B cell (primary cell): ENCODE measurements around the gene TP53BP2. TPM values are rescaled to one million over a fixed set of nuclear protein-coding genes. Genes with fewer than 3 reads are reported as not detected.

Experiments used
- ATAC-seq: fragments of 200-7000 bp; cut with Tn5 transposase; one replicate; pipeline ENCODE4 v1.10.0; 2021; ENCODE audit warnings: low read depth, mild to moderate bottlenecking, moderate number of reproducible peaks, moderate library complexity
- CTCF ChIA-PET: fragments of 350-600 bp; sonication (Branson Sonifier 250); formaldehyde crosslinking; loops from one replicate; lab custom pipeline; 2021; ENCODE audit warnings: antibody characterized with exemption, inconsistent platforms; lab: Charles Lee
- POLR2A ChIA-PET: fragments of 350-600 bp; sonication (Branson Sonifier 250); formaldehyde crosslinking; loops from one replicate; lab custom pipeline; 2021; ENCODE audit warnings: antibody characterized with exemption; lab: Charles Lee
- DNase-seq: peaks from one replicate; pipeline ENCODE4 v3.0.0; 2013
- H2AFZ ChIP-seq: 2 replicates; pipeline ENCODE4 v1.6.1; 2012; ENCODE audit warnings: mild to moderate bottlenecking, low read depth, low read length; ENCODE audit not compliant: insufficient read depth, poor library complexity, severe bottlenecking
- H3K27ac ChIP-seq, 2 donors: 1 replicate in 1 of 2; 2 replicates in 1 of 2; pipeline ENCODE4 v1.5.1; 2012 to 2013; ENCODE audit warnings: low read length in 2 of 2, mild to moderate bottlenecking in 2 of 2, moderate library complexity in 1 of 2
- H3K27me3 ChIP-seq, 4 experiments: fragments of 200-600 bp in 1 of 4; sonication (generic) in 1 of 4; replicated peaks in 1 of 4; 1 replicate in 2 of 4; 2 replicates in 2 of 4; pipeline versions ENCODE4 v1.6.1 to v1.7.0; 2013 to 2016; ENCODE audit warnings: low read length in 3 of 4, mild to moderate bottlenecking in 2 of 4, mixed read lengths in 1 of 4, moderate library complexity in 1 of 4; ENCODE audit not compliant: insufficient read depth in 4 of 4, control insufficient read depth in 3 of 4; ENCODE audit errors: control extremely low read depth in 1 of 4
- H3K36me3 ChIP-seq, 2 experiments: replicated peaks in 1 of 2; 1 replicate in 1 of 2; 2 replicates in 1 of 2; pipeline versions ENCODE4 v1.6.1 to v1.7.1; 2013; ENCODE audit warnings: low read length in 1 of 2; ENCODE audit not compliant: insufficient read depth in 2 of 2, control insufficient read depth in 1 of 2; ENCODE audit errors: control extremely low read depth in 1 of 2, extremely low read depth in 1 of 2
- H3K4me1 ChIP-seq, 2 donors: fragments of 200-600 bp in 1 of 2; sonication (generic) in 1 of 2; 1 replicate in 1 of 2; 2 replicates in 1 of 2; pipeline versions ENCODE4 v1.5.1 to v1.6.1; 2013 to 2017; ENCODE audit warnings: low read length in 2 of 2; ENCODE audit not compliant: control insufficient read depth in 2 of 2, insufficient read depth in 2 of 2
- H3K4me2 ChIP-seq: replicated peaks from 2 replicates; pipeline ENCODE3; 2012; ENCODE audit warnings: mild to moderate bottlenecking, low read depth, low read length; ENCODE audit not compliant: poor library complexity, severe bottlenecking
- H3K4me3 ChIP-seq, 5 experiments: fragments of 200-600 bp in 1 of 5; sonication (generic) in 1 of 5; 1 replicate in 3 of 5; 2 replicates in 2 of 5; pipeline versions ENCODE4 v1.5.1 to v1.7.0; 2011 to 2016; ENCODE audit warnings: low read length in 4 of 5, mild to moderate bottlenecking in 4 of 5, low read depth in 2 of 5, control low read depth in 1 of 5, moderate library complexity in 1 of 5; ENCODE audit not compliant: insufficient read depth in 1 of 5; ENCODE audit errors: control extremely low read depth in 1 of 5, extremely low read depth in 1 of 5
- H3K79me2 ChIP-seq: fragments of 200-600 bp; sonication (generic); one replicate; pipeline ENCODE4 v1.6.0; 2016; ENCODE audit warnings: low read length; ENCODE audit not compliant: control insufficient read depth, insufficient read depth
- H3K9ac ChIP-seq: fragments of 200-600 bp; sonication (generic); 2 replicates; pipeline ENCODE4 v1.6.1; 2017; ENCODE audit warnings: mild to moderate bottlenecking, low read length, moderate library complexity
- H3K9me3 ChIP-seq, 3 donors: one replicate each; pipeline versions ENCODE4 v1.6.1 to v1.7.1; 2013; ENCODE audit warnings: low read length in 2 of 3; ENCODE audit not compliant: control insufficient read depth in 2 of 3, insufficient read depth in 1 of 3; ENCODE audit errors: control extremely low read depth in 1 of 3
- H4K20me1 ChIP-seq: 2 replicates; pipeline ENCODE4 v1.6.0; 2012; ENCODE audit warnings: mild to moderate bottlenecking, low read length; ENCODE audit not compliant: insufficient read depth, control insufficient read depth, poor library complexity, severe bottlenecking
- H3K27ac Mint-ChIP-seq: one replicate; pipeline ENCODE4 v1.8.0; 2021; ENCODE audit warnings: mixed read lengths
- H3K27me3 Mint-ChIP-seq: one replicate; pipeline ENCODE4 v1.8.0; 2021; ENCODE audit warnings: mixed read lengths
- H3K4me1 Mint-ChIP-seq: one replicate; pipeline ENCODE4 v1.8.0; 2021; ENCODE audit warnings: mixed read lengths
- H3K4me3 Mint-ChIP-seq: one replicate; pipeline ENCODE4 v1.8.0; 2021; ENCODE audit warnings: mixed read lengths
- H3K9me3 Mint-ChIP-seq: one replicate; pipeline ENCODE4 v1.8.0; 2022; ENCODE audit warnings: mixed read lengths; ENCODE audit not compliant: insufficient read depth
- EZH2 ChIP-seq: IDR thresholded peaks from 2 replicates; pipeline ENCODE4 v1.6.1; 2012; ENCODE audit warnings: borderline replicate concordance, low read depth, mild to moderate bottlenecking, moderate library complexity, low read length; ENCODE audit not compliant: insufficient read depth, poor library complexity, severe bottlenecking
- WGBS: methylation state at CpG from one replicate; pipeline ENCODE4 v1.1.5; 2013; ENCODE audit warnings: missing lambda C conversion rate; ENCODE audit not compliant: insufficient coverage; 5-methylcytosine and 5-hydroxymethylcytosine counted together
- intact Hi-C: fragments of 100-400 bp; cut with micrococcal nuclease; formaldehyde crosslinking; loops from one replicate; pipeline ENCODE4 v1.10.0; 2022
- polyA plus RNA-seq: library from polyadenylated mRNA; depleted of rRNA; stranded (reverse); fragments of >200 nt; gene quantifications from 2 replicates; pipeline ENCODE4 v1.2.3, GENCODE V29; 2012
- total RNA-seq, 2 donors: library from RNA; stranded (reverse); fragments of 120-200 nt in 1 of 2; gene quantifications; 1 replicate in 1 of 2; 2 replicates in 1 of 2; pipeline versions ENCODE4 v1.2.3 to v1.2.4, GENCODE V29; 2013 to 2022
- TF ChIP-seq, protein P1 (sequence below): fragments of 200-600 bp; IDR thresholded peaks from one replicate; pipeline ENCODE4 v1.8.0; 2022; ENCODE audit warnings: antibody characterized with exemption, mild to moderate bottlenecking

TP53BP2 gene
- total and polyA plus RNA-seq, 2 donors (not counting 1 experiment from before 2014, with no cell fraction given), result 10.8 to 40.0 TPM

DNA sequence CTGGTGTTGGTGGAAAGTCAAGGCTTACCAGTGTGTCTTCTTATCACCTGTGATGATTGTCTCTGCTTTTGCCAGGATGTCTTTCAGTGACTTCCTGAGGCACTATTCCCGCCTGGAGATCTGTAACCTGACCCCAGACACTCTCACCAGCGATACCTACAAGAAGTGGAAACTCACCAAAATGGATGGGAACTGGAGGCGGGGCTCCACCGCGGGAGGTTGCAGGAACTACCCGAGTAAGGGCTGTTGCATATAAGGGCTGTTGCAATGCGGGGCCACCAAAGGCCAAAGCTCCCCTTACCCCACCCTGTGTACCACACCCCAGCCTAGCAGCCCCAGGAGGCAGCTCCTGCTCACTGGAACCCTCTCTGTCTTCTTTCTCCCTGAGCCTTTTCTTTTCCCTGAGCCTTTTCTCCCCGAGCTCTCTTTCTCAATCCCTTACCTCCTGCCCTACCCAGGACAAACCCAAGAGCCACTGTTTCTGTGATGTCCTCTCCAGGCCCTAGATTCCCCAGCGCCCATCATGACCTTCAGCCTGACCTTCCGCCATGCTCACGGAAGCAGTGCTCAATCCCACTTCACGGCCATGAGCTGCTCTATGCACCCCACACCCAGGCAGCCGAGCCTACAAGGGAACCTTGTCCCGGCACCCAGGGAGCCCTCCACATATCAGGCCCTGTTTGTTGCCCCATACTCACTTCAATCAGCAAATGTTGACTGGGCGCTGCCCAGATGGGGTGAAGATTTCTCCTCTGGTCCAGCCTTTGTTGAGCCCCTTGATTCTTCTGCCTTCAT, 92.8 kb downstream of the TP53BP2 start:
- TF ChIP-seq EZH2, result no peak
- TF ChIP-seq, protein P1, sequence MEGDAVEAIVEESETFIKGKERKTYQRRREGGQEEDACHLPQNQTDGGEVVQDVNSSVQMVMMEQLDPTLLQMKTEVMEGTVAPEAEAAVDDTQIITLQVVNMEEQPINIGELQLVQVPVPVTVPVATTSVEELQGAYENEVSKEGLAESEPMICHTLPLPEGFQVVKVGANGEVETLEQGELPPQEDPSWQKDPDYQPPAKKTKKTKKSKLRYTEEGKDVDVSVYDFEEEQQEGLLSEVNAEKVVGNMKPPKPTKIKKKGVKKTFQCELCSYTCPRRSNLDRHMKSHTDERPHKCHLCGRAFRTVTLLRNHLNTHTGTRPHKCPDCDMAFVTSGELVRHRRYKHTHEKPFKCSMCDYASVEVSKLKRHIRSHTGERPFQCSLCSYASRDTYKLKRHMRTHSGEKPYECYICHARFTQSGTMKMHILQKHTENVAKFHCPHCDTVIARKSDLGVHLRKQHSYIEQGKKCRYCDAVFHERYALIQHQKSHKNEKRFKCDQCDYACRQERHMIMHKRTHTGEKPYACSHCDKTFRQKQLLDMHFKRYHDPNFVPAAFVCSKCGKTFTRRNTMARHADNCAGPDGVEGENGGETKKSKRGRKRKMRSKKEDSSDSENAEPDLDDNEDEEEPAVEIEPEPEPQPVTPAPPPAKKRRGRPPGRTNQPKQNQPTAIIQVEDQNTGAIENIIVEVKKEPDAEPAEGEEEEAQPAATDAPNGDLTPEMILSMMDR, result no peak
- WGBS, result 94% methylated on average over 13 of the region's 15 CpGs
- Mint-ChIP-seq H3K27ac (no peak overlapping the region), H3K27me3 (no peaks in the 10 kb centered on the region), H3K4me3 (no peak overlapping the region), H3K9me3 (no peaks in the 10 kb centered on the region), H3K4me1 (peaks cover 6% of the 10 kb centered on the region)
- Histone ChIP-seq H3K27ac (no peak overlapping the region), H3K9me3 (peaks cover 0 to 4% (median 0%) of the 10 kb centered on the region in 3 donors), H3K4me1 (peaks cover 7 to 9% of the 10 kb centered on the region in 2 donors), H4K20me1 (no peaks in the 10 kb centered on the region), H2AFZ (no peak overlapping the region), H3K79me2 (no peaks in the 10 kb centered on the region), H3K36me3 (peaks cover 0 to 49% of the 10 kb centered on the region in 2 experiments), H3K9ac (no peak overlapping the region), H3K27me3 (peaks cover 0 to 5% (median 2%) of the 10 kb centered on the region in 4 experiments), H3K4me3 (no peak overlapping the region), H3K4me2 (no peak overlapping the region)
- CTCF ChIA-PET, result interaction anchor here (1.0 to 9.7 kb wide), 3 partner anchors 41 to 58 kb away, joined by 3 to 148 read pairs (median 78); partner anchors contain the start of gene CAPN2
- no peak for ATAC-seq
- no peak for DNase-seq
- intact Hi-C loops, result no loop called here
- POLR2A ChIA-PET, result no interaction called here

DNA sequence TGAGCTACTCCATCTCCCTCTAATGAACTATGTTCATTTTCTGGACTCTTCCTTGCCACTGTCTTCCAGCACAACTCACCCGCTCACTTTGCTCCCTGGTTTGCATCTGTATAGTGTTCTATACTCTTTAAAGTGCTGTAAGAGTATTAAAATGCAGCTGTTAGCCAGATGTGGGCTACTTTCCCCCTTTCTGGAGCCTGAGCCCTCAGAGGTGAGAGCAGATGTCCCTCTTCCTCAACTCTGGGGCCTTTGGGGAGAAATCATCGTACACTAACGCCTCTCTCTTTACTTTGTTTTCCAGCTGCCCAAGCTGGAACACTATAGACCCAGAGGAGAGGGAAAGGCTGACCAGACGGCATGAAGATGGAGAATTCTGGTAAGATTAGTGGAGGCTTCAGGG, 94.1 kb downstream of the TP53BP2 start:
- peaks cover 0 to 4% (median 0%) of the 10 kb centered on the region in 3 donors for H3K9me3 ChIP-seq
- peaks cover 0 to 49% of the 10 kb centered on the region in 2 experiments for H3K36me3 ChIP-seq
- Mint-ChIP-seq H3K9me3 (no peaks in the 10 kb centered on the region), H3K27me3 (no peaks in the 10 kb centered on the region), H3K4me3 (no peak overlapping the region), H3K4me1 (peaks cover 6% of the 10 kb centered on the region), H3K27ac (no peak overlapping the region)
- POLR2A ChIA-PET, result no interaction called here
- H3K27me3 ChIP-seq, result peaks cover 0 to 5% (median 2%) of the 10 kb centered on the region in 4 experiments
- CTCF ChIA-PET, result interaction anchor here (0.9 to 9.7 kb wide), 5 partner anchors 40 to 583 kb away, joined by 3 to 148 read pairs (median 4); partner anchors contain the start of gene CAPN2
- no peak overlapping the region for H3K9ac ChIP-seq
- no peak overlapping the region for H3K4me3 ChIP-seq
- peaks cover 7 to 9% of the 10 kb centered on the region in 2 donors for H3K4me1 ChIP-seq
- intact Hi-C loops, result no loop called here
- no peak for TF ChIP-seq EZH2
- TF ChIP-seq, protein P1, result no peak
- no peak for ATAC-seq
- no peak overlapping the region for H3K27ac ChIP-seq
- no peak overlapping the region for H2AFZ ChIP-seq
- WGBS, result 100% methylated on average over 2 of the region's 4 CpGs
- no peaks in the 10 kb centered on the region for H4K20me1 ChIP-seq
- no peak for DNase-seq
- no peak overlapping the region for H3K4me2 ChIP-seq
- H3K79me2 ChIP-seq, result no peaks in the 10 kb centered on the region
